RWPE1 (cell line): ENCODE data around the gene DOCK1.

Source experiments
- CTCF ChIA-PET: fragments of 350-600 bp; sonication (Branson Sonifier 250); formaldehyde crosslinking; extraction: SDS; loops from one replicate; lab custom pipeline; 2021; lab: Yijun Ruan, JAX
- POLR2A ChIA-PET: fragments of 400-600 bp; formaldehyde crosslinking; extraction: SDS; loops from one replicate; lab custom pipeline; 2020; ENCODE audit warnings: antibody characterized with exemption; ENCODE audit not compliant: low non-redundant PET; lab: Yijun Ruan, JAX
- DNase-seq: peaks from one replicate; pipeline ENCODE4 v3.0.0; 2012; ENCODE audit warnings: low spot score
- H3K27ac ChIP-seq: fragments of 450-650 bp; 2 replicates; pipeline ENCODE4 v1.5.1; 2017
- TF ChIP-seq, protein P1 (sequence below): fragments of 450-650 bp; conservative IDR thresholded peaks from 2 replicates; pipeline ENCODE4 v1.5.1; 2017; ENCODE audit warnings: low read depth, mild to moderate bottlenecking

The DOCK1 gene

DNA sequence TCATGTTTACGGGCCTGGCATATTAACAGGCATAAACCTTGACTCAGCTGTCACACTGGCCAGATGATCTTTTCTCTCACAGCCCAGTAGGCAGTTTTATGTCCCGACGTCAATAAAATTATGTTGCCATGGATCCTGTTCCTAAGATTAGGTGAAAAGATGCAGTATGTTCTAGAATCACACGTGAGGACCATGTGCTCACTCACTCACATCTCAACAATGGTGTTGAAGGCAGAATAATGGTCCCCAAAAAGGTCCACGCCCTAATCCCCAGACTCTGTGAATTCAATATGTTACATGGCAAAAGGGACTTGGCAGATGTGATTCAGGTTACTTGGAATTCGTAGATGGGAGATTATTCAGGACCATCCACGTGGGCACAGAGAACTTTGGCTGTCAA lies 3.5 kb downstream of the DOCK1 start:
- POLR2A ChIA-PET = no interaction called here
- DNase-seq = no peak
- CTCF ChIA-PET = interaction anchor here (1.7 kb wide), 1 partner anchor 8 kb away, joined by 7 read pairs; no protein-coding TSS in a partner anchor
- peak overlapping the region; percentile 23; the same call in 1 of the 2 replicates for H3K27ac ChIP-seq
- TF ChIP-seq, protein P1, sequence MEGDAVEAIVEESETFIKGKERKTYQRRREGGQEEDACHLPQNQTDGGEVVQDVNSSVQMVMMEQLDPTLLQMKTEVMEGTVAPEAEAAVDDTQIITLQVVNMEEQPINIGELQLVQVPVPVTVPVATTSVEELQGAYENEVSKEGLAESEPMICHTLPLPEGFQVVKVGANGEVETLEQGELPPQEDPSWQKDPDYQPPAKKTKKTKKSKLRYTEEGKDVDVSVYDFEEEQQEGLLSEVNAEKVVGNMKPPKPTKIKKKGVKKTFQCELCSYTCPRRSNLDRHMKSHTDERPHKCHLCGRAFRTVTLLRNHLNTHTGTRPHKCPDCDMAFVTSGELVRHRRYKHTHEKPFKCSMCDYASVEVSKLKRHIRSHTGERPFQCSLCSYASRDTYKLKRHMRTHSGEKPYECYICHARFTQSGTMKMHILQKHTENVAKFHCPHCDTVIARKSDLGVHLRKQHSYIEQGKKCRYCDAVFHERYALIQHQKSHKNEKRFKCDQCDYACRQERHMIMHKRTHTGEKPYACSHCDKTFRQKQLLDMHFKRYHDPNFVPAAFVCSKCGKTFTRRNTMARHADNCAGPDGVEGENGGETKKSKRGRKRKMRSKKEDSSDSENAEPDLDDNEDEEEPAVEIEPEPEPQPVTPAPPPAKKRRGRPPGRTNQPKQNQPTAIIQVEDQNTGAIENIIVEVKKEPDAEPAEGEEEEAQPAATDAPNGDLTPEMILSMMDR = no peak

DNA sequence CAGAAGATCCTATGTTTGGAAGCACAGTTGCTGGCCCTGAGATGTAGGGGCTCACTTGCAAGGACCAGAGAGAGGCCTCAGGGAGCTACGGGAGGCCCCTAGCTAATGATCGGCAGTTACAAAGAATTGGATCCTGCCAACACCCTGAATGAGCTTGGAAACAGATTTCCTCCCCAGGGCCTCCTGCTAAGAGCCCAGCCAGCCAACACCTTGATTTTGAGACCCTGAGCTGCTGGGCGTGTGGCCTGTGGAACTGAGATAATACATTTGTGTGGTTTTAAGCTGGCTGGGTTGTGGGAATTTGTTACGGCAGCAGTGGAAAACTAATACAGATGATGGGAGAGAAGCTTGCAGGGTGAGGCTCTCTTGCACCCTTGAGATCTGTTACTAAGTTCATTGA lies 3.9 kb downstream of the DOCK1 start:
- TF ChIP-seq, protein P1 = no peak
- ChIA-PET POLR2A (no interaction called here), CTCF (no interaction called here)
- no peak for DNase-seq
- H3K27ac ChIP-seq = peak overlapping the region; percentile 23; the same call in 1 of the 2 replicates

DNA sequence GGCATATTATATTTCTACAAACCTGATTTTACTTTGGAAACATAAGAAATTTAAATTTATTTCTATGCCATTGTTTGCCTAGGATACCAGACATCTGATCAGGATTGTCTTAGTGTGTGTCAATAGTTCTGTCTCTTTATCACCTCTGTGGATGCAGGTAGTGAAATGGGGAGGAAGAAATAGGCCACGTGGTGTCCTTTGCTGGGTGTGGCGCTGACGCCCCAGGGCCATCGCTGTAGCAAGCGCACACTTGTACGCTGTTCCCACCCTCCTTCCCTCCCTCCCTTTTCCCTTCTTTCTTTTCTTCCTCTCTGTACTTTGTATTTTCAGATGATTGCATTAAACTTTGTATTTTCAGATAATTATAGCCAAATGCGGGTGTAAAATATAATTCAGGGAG lies 5.0 kb downstream of the DOCK1 start:
- peak; percentile 70 for DNase-seq
- ChIA-PET CTCF (interaction anchor here (0.5 to 0.6 kb wide), 3 partner anchors 207 to 339 kb away, joined by 3 read pairs; no protein-coding TSS in a partner anchor), POLR2A (no interaction called here)
- peak overlapping the region; percentile 60; the same call in 1 of the 2 replicates for H3K27ac ChIP-seq
- TF ChIP-seq, protein P1 = no peak

DNA sequence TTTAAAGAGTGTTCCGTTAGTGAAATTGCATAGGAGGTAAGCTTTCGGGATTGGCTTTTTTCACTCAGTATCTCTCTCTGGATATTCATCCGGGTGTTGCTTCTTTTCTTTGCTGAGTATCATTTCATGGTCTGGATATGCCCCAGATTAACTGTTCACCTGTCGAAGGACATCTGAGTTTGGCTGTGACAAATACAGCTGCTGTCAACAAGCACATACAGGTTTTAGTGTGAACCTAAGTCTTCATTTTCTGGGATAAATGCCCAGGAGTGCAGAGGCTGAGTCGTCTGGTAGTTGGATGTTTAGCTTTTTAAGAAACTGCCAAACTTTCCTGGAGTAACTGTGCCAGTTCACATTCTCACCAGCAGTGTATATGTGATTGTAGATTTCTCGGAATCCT lies 5.6 kb downstream of the DOCK1 start:
- ChIA-PET POLR2A (no interaction called here), CTCF (interaction anchor here (0.5 to 0.7 kb wide), 3 partner anchors 20 to 340 kb away, joined by 3 read pairs; no protein-coding TSS in a partner anchor)
- no peak for DNase-seq
- TF ChIP-seq, protein P1 = no peak
- H3K27ac ChIP-seq = peak overlapping the region; percentile 75

DNA sequence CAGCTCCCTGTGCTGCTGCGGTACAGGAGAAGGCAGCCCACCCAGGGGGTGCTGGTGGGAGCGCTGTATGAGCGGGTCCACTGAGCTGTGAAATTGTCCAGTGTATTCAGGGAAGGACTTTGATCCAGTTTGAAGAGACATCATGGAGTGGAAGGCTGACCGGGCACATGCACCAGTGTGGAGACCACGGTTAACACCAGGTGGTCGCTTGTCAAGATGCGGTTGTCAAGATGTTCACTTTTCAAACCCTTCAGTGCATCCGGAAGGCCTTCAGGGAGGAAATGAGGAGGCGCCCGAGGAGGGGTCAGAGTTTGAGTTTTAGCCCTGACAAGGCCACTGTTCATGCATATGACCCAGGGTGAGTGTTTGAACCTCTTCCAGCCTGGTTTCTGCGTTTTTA lies 6.1 kb downstream of the DOCK1 start:
- TF ChIP-seq, protein P1 = no peak
- POLR2A ChIA-PET = no interaction called here
- no peak for DNase-seq
- peak overlapping the region; percentile 75 for H3K27ac ChIP-seq
- CTCF ChIA-PET = interaction anchor here (0.7 kb wide), 1 partner anchor 20 kb away, joined by 3 read pairs; no protein-coding TSS in a partner anchor

DNA sequence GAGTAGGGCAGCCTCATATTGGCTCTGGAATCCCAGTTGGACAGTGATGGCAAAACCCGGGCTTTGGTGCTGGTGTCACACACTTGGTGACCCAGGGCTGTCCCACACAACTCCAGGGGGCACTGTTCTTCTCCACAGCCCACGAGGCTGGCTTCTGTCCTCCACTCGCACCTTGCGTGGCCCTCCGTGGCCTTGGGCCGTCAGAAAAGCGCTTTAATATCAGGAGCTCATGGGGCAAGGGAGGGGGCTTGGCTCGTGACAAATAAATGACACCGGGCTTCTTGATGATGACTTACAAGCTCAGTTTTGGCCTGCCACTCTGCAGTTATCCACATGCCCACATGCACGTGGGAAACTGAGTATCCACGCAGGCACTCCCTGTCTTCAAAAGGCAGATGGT lies 8.1 kb downstream of the DOCK1 start:
- POLR2A ChIA-PET = no interaction called here
- no peak overlapping the region for H3K27ac ChIP-seq
- no peak for DNase-seq
- CTCF ChIA-PET = interaction anchor here (0.9 kb wide), 1 partner anchor 11 kb away, joined by 3 read pairs; no protein-coding TSS in a partner anchor
- TF ChIP-seq, protein P1 = no peak
